K562 (cell line): ENCODE measurements around the gene CCT5. TPM values are rescaled to one million over a fixed set of nuclear protein-coding genes. Genes with fewer than 3 reads are reported as not detected.

ENCODE experiments used
- ATAC-seq: fragments of 200-7000 bp; cut with Tn5 transposase; 3 replicates; pipeline ENCODE4 v1.9.1; 2020; ENCODE audit warnings: moderate library complexity
- BruUV-seq: library from RNA; stranded (reverse); fragments of 400-500 nt; replicated peaks from 2 replicates; lab custom pipeline; 2021; lab: Mats Ljungman, UMichigan
- CTCF ChIA-PET: fragments of 300-600 bp; formaldehyde crosslinking; extraction: SDS; loops from one replicate; lab custom pipeline; 2021; ENCODE audit warnings: low intra/inter-chr PET ratio; lab: Yijun Ruan, JAX
- POLR2A ChIA-PET: fragments of 300-600, 350-650 bp; sonication (Branson Sonifier 250); formaldehyde crosslinking; extraction: SDS; loops from one replicate; lab custom pipeline; 2021; ENCODE audit warnings: antibody characterized with exemption, inconsistent platforms; lab: Yijun Ruan, JAX
- DNase-seq, 4 experiments: peaks; one replicate each; pipeline versions ENCODE4 v3.0.0 to v3.0.0-alpha.2; 2011 to 2018; ENCODE audit warnings: low spot score in 3 of 4, mixed read lengths in 3 of 4; ENCODE audit errors: extremely low read depth in 1 of 4
- FAIRE-seq: peaks from 2 replicates; lab custom pipeline; 2011; peaks lifted over from hg19 to GRCh38; lab: Jason Lieb, UNC
- H2AFZ ChIP-seq: 2 replicates; pipeline ENCODE4 v1.6.0; 2011; ENCODE audit warnings: low read depth, low read length, control low read depth, inconsistent platforms
- H3K27ac ChIP-seq: fragments of 200-600 bp; 3 replicates; pipeline ENCODE4 v1.8.0; 2011; ENCODE audit warnings: low read depth, mild to moderate bottlenecking, control low read depth, inconsistent platforms, low read length, moderate library complexity, mixed read lengths; ENCODE audit errors: extremely low read depth
- H3K27me3 ChIP-seq, 2 experiments: fragments of 300-600 bp in 1 of 2; 2 replicates in 1 of 2; 3 replicates in 1 of 2; pipeline versions ENCODE4 v1.6.0 to v1.8.0; 2011; ENCODE audit warnings: inconsistent platforms in 2 of 2, low read length in 2 of 2, mild to moderate bottlenecking in 1 of 2, mixed read lengths in 1 of 2, moderate library complexity in 1 of 2; ENCODE audit not compliant: control insufficient read depth in 2 of 2, insufficient read depth in 2 of 2
- H3K36me3 ChIP-seq: fragments of 300-600 bp; 3 replicates; pipeline ENCODE4 v1.8.0; 2011; ENCODE audit warnings: mild to moderate bottlenecking, low read length, inconsistent platforms; ENCODE audit not compliant: control insufficient read depth, insufficient read depth
- H3K4me1 ChIP-seq, 2 experiments: fragments of 200-600 bp in 1 of 2; replicated peaks in 1 of 2; 2 replicates in 1 of 2; 3 replicates in 1 of 2; pipeline versions ENCODE4 v1.5.1 to v1.8.0; 2011; ENCODE audit warnings: inconsistent platforms in 2 of 2, low read length in 2 of 2, mild to moderate bottlenecking in 1 of 2, mixed read lengths in 1 of 2, moderate library complexity in 1 of 2; ENCODE audit not compliant: control insufficient read depth in 2 of 2, insufficient read depth in 2 of 2
- H3K4me2 ChIP-seq: 2 replicates; pipeline ENCODE4 v1.6.1; 2011; ENCODE audit warnings: low read length, control low read depth, inconsistent platforms, mixed read lengths; ENCODE audit not compliant: insufficient read depth
- H3K4me3 ChIP-seq: fragments of 200-600 bp; sonication (generic), shearing (Covaris generic); 2 replicates; pipeline ENCODE4 v1.5.1; 2016; ENCODE audit warnings: control low read depth, inconsistent platforms
- H3K79me2 ChIP-seq: fragments of 200-600 bp; 3 replicates; pipeline ENCODE4 v1.8.0; 2011; ENCODE audit warnings: low read length, inconsistent platforms; ENCODE audit not compliant: control insufficient read depth, insufficient read depth
- H3K9ac ChIP-seq, 2 experiments: 2 replicates each; pipeline versions ENCODE4 v1.6.0 to v1.6.1; 2011; ENCODE audit warnings: low read depth in 2 of 2, low read length in 2 of 2, control low read depth in 1 of 2, inconsistent platforms in 1 of 2, mild to moderate bottlenecking in 1 of 2, mixed read lengths in 1 of 2; ENCODE audit not compliant: insufficient read depth in 1 of 2
- H3K9me1 ChIP-seq: one replicate; pipeline ENCODE4 v1.6.0; 2011; ENCODE audit warnings: inconsistent platforms, mild to moderate bottlenecking, low read length, moderate library complexity; ENCODE audit not compliant: control insufficient read depth, insufficient read depth
- H3K9me3 ChIP-seq: replicated peaks from 2 replicates; pipeline ENCODE4 v1.5.1; 2011; ENCODE audit warnings: low read depth, low read length, inconsistent platforms; ENCODE audit not compliant: control insufficient read depth, insufficient read depth
- H4K20me1 ChIP-seq: replicated peaks from 2 replicates; pipeline ENCODE4 v1.6.1; 2011; ENCODE audit warnings: low read length, inconsistent platforms, mixed read lengths; ENCODE audit not compliant: control insufficient read depth, insufficient read depth
- BRF1 ChIP-seq: IDR thresholded peaks from 3 replicates; pipeline ENCODE4 v1.6.1; 2011; ENCODE audit warnings: borderline replicate concordance, mild to moderate bottlenecking; ENCODE audit not compliant: insufficient read length; ENCODE audit errors: extremely low read depth
- KDM2B ChIP-seq: fragments of 250-450 bp; sonication (Bioruptor Pico); IDR thresholded peaks from 2 replicates; pipeline ENCODE4 v1.8.0; 2021; ENCODE audit warnings: mild to moderate bottlenecking, moderate library complexity
- RBFOX2 ChIP-seq: fragments of 200-400 bp; formaldehyde crosslinking; IDR thresholded peaks from 2 replicates; pipeline ENCODE4 v1.6.1; 2017; ENCODE audit warnings: low read depth, mild to moderate bottlenecking, low read length, moderate library complexity
- RNF2 ChIP-seq: sonication (generic); IDR thresholded peaks from 2 replicates; pipeline ENCODE4 v1.6.1; 2016
- TCF3 ChIP-seq: sonication (generic); formaldehyde crosslinking; IDR thresholded peaks from 2 replicates; pipeline ENCODE4 v1.4.0; 2020; ENCODE audit warnings: mild to moderate bottlenecking, missing genetic modification reagents
- TEAD2 ChIP-seq: fragments of 450-650 bp; IDR thresholded peaks from 2 replicates; pipeline ENCODE4 v1.6.1; 2016; ENCODE audit warnings: missing genetic modification characterization, control low read depth, missing compliant biosample characterization
- WGBS: fragments of 100-300 bp; shearing (Covaris generic); methylation state at CpG from one replicate; pipeline ENCODE4 v1.1.6; 2016; ENCODE audit warnings: low coverage, mixed read lengths; ENCODE audit not compliant: insufficient coverage; ENCODE audit errors: missing lambda C conversion rate; 5-methylcytosine and 5-hydroxymethylcytosine counted together
- in situ Hi-C: fragments of 300-500 bp; cut with MboI; formaldehyde crosslinking; loops from 4 replicates; pipeline ENCODE4 v1.15.0; 2018; ENCODE audit warnings: inconsistent platforms, mixed read lengths
- intact Hi-C: fragments of 100-400 bp; cut with micrococcal nuclease; formaldehyde crosslinking; loops from 2 replicates; pipeline ENCODE4 v1.14.2; 2022
- polyA plus RNA-seq, 8 experiments: library from polyadenylated mRNA; depleted of rRNA in 4 of 8; stranded (reverse) in 5 of 8; unstranded in 3 of 8; fragments of >200 nt; fragmentation: Nextera tagmentation in 2 of 8; fragmentation: Illumina TruSeq in 1 of 8; extraction: Ambion mirVana in 2 of 8; extraction: Trizol in 1 of 8; gene quantifications; 2 replicates each; pipeline versions ENCODE4 v1.2.1 to v1.2.3, GENCODE V29; 2011 to 2014; ENCODE audit warnings: inconsistent platforms in 1 of 8, missing spikeins in 1 of 8
- total RNA-seq, 7 experiments: library from RNA; depleted of rRNA in 6 of 7; stranded (reverse); fragments of >200 nt in 6 of 7; fragmentation: Illumina TruSeq in 2 of 7; extraction: Trizol in 2 of 7; gene quantifications; 2 replicates each; pipeline versions ENCODE4 v1.2.1 to v1.2.3, GENCODE V29; 2011 to 2021; ENCODE audit warnings: low replicate concordance in 1 of 7
- TF ChIP-seq, protein P1 (sequence below): sonication (generic); formaldehyde crosslinking; IDR thresholded peaks from 2 replicates; pipeline ENCODE4 v1.8.1; 2023; ENCODE audit warnings: mild to moderate bottlenecking, missing genetic modification reagents
- TF ChIP-seq, protein P2 (sequence below): fragments of 200-800 bp; sonication (Bioruptor generic); IDR thresholded peaks from 2 replicates; pipeline ENCODE4 v1.6.1; 2017; ENCODE audit warnings: missing genetic modification characterization, missing compliant biosample characterization

The CCT5 gene
- total and polyA plus RNA-seq, 9 of the 15 experiments (the other 6 are each of a cell fraction or from before 2014, with no cell fraction given), result 782 to 1,606 (median 1,153) TPM

DNA sequence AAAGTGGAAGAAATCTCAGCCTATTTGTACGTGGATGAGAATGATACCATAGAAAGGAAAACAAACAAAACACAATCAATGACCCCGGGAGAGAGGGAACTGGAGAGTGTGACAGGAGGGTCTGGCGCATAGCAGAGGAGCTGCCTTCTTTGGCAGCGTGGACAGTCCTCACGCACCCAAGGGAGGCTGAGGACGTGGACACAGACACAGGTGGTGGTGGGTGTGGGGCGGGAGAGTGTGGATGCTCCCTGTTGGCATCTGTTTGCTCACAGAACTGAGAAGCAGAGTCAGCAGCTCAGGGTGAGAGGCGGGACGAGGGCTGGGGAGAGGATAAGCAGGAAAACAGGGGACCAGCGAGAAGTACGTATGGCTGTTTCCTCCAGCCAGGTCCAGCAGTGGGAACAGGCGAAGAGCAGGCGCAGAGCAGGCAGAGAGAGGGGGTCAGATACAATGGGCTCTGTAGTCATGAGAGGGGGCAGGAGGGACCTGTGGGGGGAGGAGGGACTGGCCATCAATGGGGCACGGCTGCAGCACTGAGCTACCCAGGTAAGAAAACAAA lies 47.6 kb downstream of the CCT5 start:
- CTCF ChIA-PET, result no interaction called here

More for the DNA sequence above, 47.6 kb downstream of the CCT5 start:
- DNase-seq (no peak), ATAC-seq (no peak)
- peak overlapping the region in 1 of 2 experiments; percentile 75; a peak in 2 of 4 replicates for H3K9ac ChIP-seq
- peaks cover 48 to 58% of the 10 kb centered on the region in 2 experiments for H3K4me1 ChIP-seq
- intact Hi-C loops, result no loop called here
- TF ChIP-seq RNF2, result no peak
- TF ChIP-seq, protein P1, sequence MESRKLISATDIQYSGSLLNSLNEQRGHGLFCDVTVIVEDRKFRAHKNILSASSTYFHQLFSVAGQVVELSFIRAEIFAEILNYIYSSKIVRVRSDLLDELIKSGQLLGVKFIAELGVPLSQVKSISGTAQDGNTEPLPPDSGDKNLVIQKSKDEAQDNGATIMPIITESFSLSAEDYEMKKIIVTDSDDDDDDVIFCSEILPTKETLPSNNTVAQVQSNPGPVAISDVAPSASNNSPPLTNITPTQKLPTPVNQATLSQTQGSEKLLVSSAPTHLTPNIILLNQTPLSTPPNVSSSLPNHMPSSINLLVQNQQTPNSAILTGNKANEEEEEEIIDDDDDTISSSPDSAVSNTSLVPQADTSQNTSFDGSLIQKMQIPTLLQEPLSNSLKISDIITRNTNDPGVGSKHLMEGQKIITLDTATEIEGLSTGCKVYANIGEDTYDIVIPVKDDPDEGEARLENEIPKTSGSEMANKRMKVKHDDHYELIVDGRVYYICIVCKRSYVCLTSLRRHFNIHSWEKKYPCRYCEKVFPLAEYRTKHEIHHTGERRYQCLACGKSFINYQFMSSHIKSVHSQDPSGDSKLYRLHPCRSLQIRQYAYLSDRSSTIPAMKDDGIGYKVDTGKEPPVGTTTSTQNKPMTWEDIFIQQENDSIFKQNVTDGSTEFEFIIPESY (CRISPR knock-in tag), result peak; percentile 75
- TF ChIP-seq TEAD2 (tag), result no peak
- TF ChIP-seq BRF1, result no peak
- TF ChIP-seq KDM2B (CRISPR knock-in tag), result no peak
- no peak for TF ChIP-seq TCF3 (CRISPR knock-in tag)
- TF ChIP-seq, protein P2, sequence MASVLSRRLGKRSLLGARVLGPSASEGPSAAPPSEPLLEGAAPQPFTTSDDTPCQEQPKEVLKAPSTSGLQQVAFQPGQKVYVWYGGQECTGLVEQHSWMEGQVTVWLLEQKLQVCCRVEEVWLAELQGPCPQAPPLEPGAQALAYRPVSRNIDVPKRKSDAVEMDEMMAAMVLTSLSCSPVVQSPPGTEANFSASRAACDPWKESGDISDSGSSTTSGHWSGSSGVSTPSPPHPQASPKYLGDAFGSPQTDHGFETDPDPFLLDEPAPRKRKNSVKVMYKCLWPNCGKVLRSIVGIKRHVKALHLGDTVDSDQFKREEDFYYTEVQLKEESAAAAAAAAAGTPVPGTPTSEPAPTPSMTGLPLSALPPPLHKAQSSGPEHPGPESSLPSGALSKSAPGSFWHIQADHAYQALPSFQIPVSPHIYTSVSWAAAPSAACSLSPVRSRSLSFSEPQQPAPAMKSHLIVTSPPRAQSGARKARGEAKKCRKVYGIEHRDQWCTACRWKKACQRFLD (CRISPR knock-in tag), result no peak
- TF ChIP-seq RBFOX2, result no peak
- TF ChIP-seq, all 486 proteins: peak for 1
- POLR2A ChIA-PET, result interaction anchor here (1.1 to 1.7 kb wide), 2 partner anchors 10 to 13 kb away, joined by 3 to 4 read pairs; partner anchors contain the start of gene CMBL
- 78% methylated on average over 13 of the region's 14 CpGs for WGBS
- no peak overlapping the region for H2AFZ ChIP-seq
- no peak overlapping the region for H3K4me3 ChIP-seq
- FAIRE-seq, result no peak
- H3K9me3 ChIP-seq, result peaks cover 8% of the 10 kb centered on the region; the same call in 1 of the 2 replicates
- H4K20me1 ChIP-seq, result no peaks in the 10 kb centered on the region
- peaks cover 68% of the 10 kb centered on the region for H3K36me3 ChIP-seq
- H3K27ac ChIP-seq, result peak overlapping the region; percentile 29; the same call in 1 of the 3 replicates
- in situ Hi-C loops, result no loop called here
- no TSS peak for BruUV-seq
- H3K27me3 ChIP-seq, result no peaks in the 10 kb centered on the region
- no peaks in the 10 kb centered on the region for H3K9me1 ChIP-seq
- H3K4me2 ChIP-seq, result no peak overlapping the region
- peaks cover 92% of the 10 kb centered on the region for H3K79me2 ChIP-seq
